Esophagus squamous epithelium (tissue), 4 donors: ENCODE results near the gene PKP2.

Source experiments
- CTCF ChIP-seq, 6 experiments: fragments of 450-650 bp in 4 of 6; fragments of 200-600 bp in 2 of 6; sonication (generic) in 2 of 6; IDR thresholded peaks; one replicate each; pipeline ENCODE4 v1.5.1; 2016 to 2019; ENCODE audit warnings: antibody characterized with exemption in 6 of 6, mild to moderate bottlenecking in 4 of 6, moderate library complexity in 4 of 6
- POLR2A ChIP-seq, 4 donors: fragments of 450-650 bp; IDR thresholded peaks; one replicate each; pipeline ENCODE4 v1.6.1; 2017; ENCODE audit warnings: antibody characterized with exemption in 4 of 4, mild to moderate bottlenecking in 4 of 4, moderate library complexity in 3 of 4

- TF ChIP-seq CTCF (IDR thresholded peaks at IDR 0.05) (no peak), POLR2A (IDR thresholded peaks at IDR 0.05) (no peak)
Measured at GRCh38 chr12:32828120-32828519, 68.5 kb downstream of the PKP2 start.
